Measurements from ENCODE around the gene NPFF.
"Not testable (repeated sequence)": the region's sequence is repeated elsewhere in the genome, so short reads cannot be mapped to it uniquely, and the experiment has no call there.

Gene NPFF

GRCh38 chr12:53496752-53497032, 10.6 kb downstream of the NPFF start:
- DNase-seq (ENCODE audit: low read depth in 2 of 2): no peak

- peak in 1 of 2 experiments; percentile 44 for DNase-seq (ENCODE audit: low read depth in 2 of 2)
These were observed 11.2 kb downstream of the NPFF start for GRCh38 chr12:53495903-53496751.

GRCh38 chr12:53493610-53494391, 13.5 kb downstream of the NPFF start:
- DNase-seq (ENCODE audit: low read depth in 2 of 2): no peak

- DNase-seq (ENCODE audit: low read depth in 2 of 2): peak; percentile 74 to 78
These were observed 14.3 kb downstream of the NPFF start for GRCh38 chr12:53492830-53493609.

GRCh38 chr12:53492188-53492587, 15.1 kb downstream of the NPFF start:
- no peak for DNase-seq (ENCODE audit: low read depth in 2 of 2)

GRCh38 chr12:53489242-53489864, 17.9 kb downstream of the NPFF start:
- DNase-seq (ENCODE audit: low read depth in 2 of 2): no peak

- DNase-seq (ENCODE audit: low read depth in 2 of 2): no peak
These were observed 20.4 kb downstream of the NPFF start for GRCh38 chr12:53486736-53487487.

- no peak for DNase-seq (ENCODE audit: low read depth in 2 of 2)
These were observed 21.1 kb downstream of the NPFF start for GRCh38 chr12:53485955-53486735.

GRCh38 chr12:53484686-53485575, 22.4 kb downstream of the NPFF start:
- DNase-seq (ENCODE audit: low read depth in 2 of 2): no peak

- no peak for DNase-seq (ENCODE audit: low read depth in 2 of 2)
These were observed 23.3 kb downstream of the NPFF start for GRCh38 chr12:53483979-53484377.

GRCh38 chr12:53483225-53483978, 23.9 kb downstream of the NPFF start:
- DNase-seq (ENCODE audit: low read depth in 2 of 2): no peak

- DNase-seq (ENCODE audit: low read depth in 2 of 2): no peak
These were observed 24.6 kb downstream of the NPFF start for GRCh38 chr12:53482626-53483168.

GRCh38 chr12:53481939-53482586, 25.2 kb downstream of the NPFF start:
- no peak for DNase-seq (ENCODE audit: low read depth in 2 of 2)

- not testable (repeated sequence) for DNase-seq (ENCODE audit: low read depth in 2 of 2)
These were observed 25.8 kb downstream of the NPFF start for GRCh38 chr12:53481458-53481857.

- no peak for DNase-seq (ENCODE audit: low read depth in 2 of 2)
These were observed 26.5 kb downstream of the NPFF start for GRCh38 chr12:53480491-53481442.

- DNase-seq (ENCODE audit: low read depth in 2 of 2): no peak
These were observed 28.0 kb downstream of the NPFF start for GRCh38 chr12:53479331-53479730.

- no peak for DNase-seq (ENCODE audit: low read depth in 2 of 2)
These were observed 28.4 kb downstream of the NPFF start for GRCh38 chr12:53478865-53479264.

Data from fibroblast of skin of left quadriceps (primary cell).